ENCODE measurements around the gene SPP2. TPM values are rescaled to one million over a fixed set of nuclear protein-coding genes. Genes with fewer than 3 reads are reported as not detected.

SPP2 gene, protein sequence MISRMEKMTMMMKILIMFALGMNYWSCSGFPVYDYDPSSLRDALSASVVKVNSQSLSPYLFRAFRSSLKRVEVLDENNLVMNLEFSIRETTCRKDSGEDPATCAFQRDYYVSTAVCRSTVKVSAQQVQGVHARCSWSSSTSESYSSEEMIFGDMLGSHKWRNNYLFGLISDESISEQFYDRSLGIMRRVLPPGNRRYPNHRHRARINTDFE
- total RNA-seq: not detected

GRCh38 chr2:234050455-234051135, at the start of gene SPP2:
Gene SPP2, plus strand, starts transcription at chr2:234050702. Its CDS starts 85 bp downstream, at chr2:234050787.
- H3K27me3 ChIP-seq: no peaks in the 10 kb centered on the region
- H3K27ac ChIP-seq: no peak within 1 kb of the TSS
- no peaks in the 10 kb centered on the region for H3K9me3 ChIP-seq
- no peaks in the 10 kb centered on the region for H3K36me3 ChIP-seq
- WGBS: 90% methylated on average over 9 of the region's 9 CpGs
- H3K4me3 ChIP-seq: no peak within 1 kb of the TSS
- DNase-seq (ENCODE audit: low spot score in 2 of 2): no peak
- H3K4me1 ChIP-seq: no peaks in the 10 kb centered on the region
- no peak for TF ChIP-seq POLR2AphosphoS5 (IDR thresholded peaks at IDR 0.05)
- TF ChIP-seq, protein P1, sequence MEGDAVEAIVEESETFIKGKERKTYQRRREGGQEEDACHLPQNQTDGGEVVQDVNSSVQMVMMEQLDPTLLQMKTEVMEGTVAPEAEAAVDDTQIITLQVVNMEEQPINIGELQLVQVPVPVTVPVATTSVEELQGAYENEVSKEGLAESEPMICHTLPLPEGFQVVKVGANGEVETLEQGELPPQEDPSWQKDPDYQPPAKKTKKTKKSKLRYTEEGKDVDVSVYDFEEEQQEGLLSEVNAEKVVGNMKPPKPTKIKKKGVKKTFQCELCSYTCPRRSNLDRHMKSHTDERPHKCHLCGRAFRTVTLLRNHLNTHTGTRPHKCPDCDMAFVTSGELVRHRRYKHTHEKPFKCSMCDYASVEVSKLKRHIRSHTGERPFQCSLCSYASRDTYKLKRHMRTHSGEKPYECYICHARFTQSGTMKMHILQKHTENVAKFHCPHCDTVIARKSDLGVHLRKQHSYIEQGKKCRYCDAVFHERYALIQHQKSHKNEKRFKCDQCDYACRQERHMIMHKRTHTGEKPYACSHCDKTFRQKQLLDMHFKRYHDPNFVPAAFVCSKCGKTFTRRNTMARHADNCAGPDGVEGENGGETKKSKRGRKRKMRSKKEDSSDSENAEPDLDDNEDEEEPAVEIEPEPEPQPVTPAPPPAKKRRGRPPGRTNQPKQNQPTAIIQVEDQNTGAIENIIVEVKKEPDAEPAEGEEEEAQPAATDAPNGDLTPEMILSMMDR (IDR thresholded peaks at IDR 0.05): no peak
- TF ChIP-seq EP300 (IDR thresholded peaks at IDR 0.05): no peak
- TF ChIP-seq POLR2A (IDR thresholded peaks at IDR 0.05): no peak

DNA sequence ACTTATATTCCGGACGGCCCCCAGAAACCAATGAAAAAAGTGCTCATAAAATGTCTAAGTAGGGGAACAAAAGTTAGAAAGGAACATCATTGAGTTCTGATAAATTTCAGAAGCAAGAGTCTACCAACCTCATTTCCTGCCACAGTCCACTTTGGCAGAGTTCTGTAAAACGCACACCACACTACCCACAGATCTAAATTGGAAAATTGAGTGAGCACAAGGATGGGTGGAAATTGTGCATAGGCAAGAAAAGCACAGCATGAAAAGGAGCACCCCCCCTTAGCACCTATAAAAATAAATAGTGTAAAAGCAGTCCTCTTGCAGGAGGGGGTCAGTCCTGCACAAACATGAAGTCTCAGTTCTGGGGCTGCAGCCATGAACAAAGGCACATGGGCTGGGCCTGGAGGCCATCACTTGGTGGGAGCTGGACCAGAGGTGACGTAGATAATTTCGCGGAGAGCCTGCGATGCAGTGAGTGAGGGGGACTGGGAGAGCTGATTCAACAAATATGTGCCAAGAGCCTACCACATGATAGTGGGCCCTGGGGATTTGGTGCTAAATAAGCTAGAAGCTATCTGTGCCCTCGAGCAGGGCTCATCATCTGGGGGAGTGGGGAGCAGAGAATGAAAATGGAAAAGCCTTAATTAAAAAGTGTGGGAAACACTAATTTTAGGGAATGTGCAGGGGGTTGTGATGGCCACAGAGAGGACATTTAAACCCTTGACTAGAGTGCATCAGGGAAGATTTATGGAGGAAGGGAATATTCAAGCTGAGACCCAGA, 48.9 kb upstream of the SPP2 start:
- DNase-seq (ENCODE audit: low spot score in 2 of 2): no peak
- H3K27me3 ChIP-seq: peaks cover 4% of the 10 kb centered on the region
- no peak overlapping the region for H3K4me3 ChIP-seq
- no peaks in the 10 kb centered on the region for H3K9me3 ChIP-seq
- H3K36me3 ChIP-seq: no peaks in the 10 kb centered on the region
- peaks cover 6% of the 10 kb centered on the region for H3K4me1 ChIP-seq
- no peak overlapping the region for H3K27ac ChIP-seq
- WGBS: 90% methylated on average over 8 of the region's 8 CpGs
- TF ChIP-seq POLR2AphosphoS5 (IDR thresholded peaks at IDR 0.05): no peak
- TF ChIP-seq, protein P1 (IDR thresholded peaks at IDR 0.05): no peak
- TF ChIP-seq POLR2A (IDR thresholded peaks at IDR 0.05): no peak
- TF ChIP-seq EP300 (IDR thresholded peaks at IDR 0.05): no peak

GRCh38 chr2:234002281-234002680, 48.2 kb upstream of the SPP2 start:
- no peak overlapping the region for H3K27ac ChIP-seq
- H3K27me3 ChIP-seq: peaks cover 4% of the 10 kb centered on the region
- H3K36me3 ChIP-seq: no peaks in the 10 kb centered on the region
- no peak overlapping the region for H3K4me3 ChIP-seq
- H3K9me3 ChIP-seq: no peaks in the 10 kb centered on the region
- WGBS: 93% methylated on average over 4 of the region's 4 CpGs
- no peak for DNase-seq (ENCODE audit: low spot score in 2 of 2)
- no peak for TF ChIP-seq EP300 (IDR thresholded peaks at IDR 0.05)
- no peak for TF ChIP-seq POLR2A (IDR thresholded peaks at IDR 0.05)
- TF ChIP-seq, protein P1 (IDR thresholded peaks at IDR 0.05): no peak
- no peak for TF ChIP-seq POLR2AphosphoS5 (IDR thresholded peaks at IDR 0.05)
- peaks cover 6% of the 10 kb centered on the region for H3K4me1 ChIP-seq

GRCh38 chr2:234003972-234004617, 46.4 kb upstream of the SPP2 start:
- H3K27ac ChIP-seq: no peak overlapping the region
- TF ChIP-seq, protein P1 (IDR thresholded peaks at IDR 0.05): no peak
- TF ChIP-seq EP300 (IDR thresholded peaks at IDR 0.05): no peak
- no peak for TF ChIP-seq POLR2AphosphoS5 (IDR thresholded peaks at IDR 0.05)
- no peak for TF ChIP-seq POLR2A (IDR thresholded peaks at IDR 0.05)

More at GRCh38 chr2:234003972-234004617, 46.4 kb upstream of the SPP2 start:
- Histone ChIP-seq H3K9me3 (no peaks in the 10 kb centered on the region), H3K4me1 (peaks cover 6% of the 10 kb centered on the region), H3K4me3 (no peak overlapping the region), H3K27me3 (peaks cover 4% of the 10 kb centered on the region), H3K36me3 (no peaks in the 10 kb centered on the region)
- WGBS: 17% methylated on average over 8 of the region's 8 CpGs
- no peak for DNase-seq (ENCODE audit: low spot score in 2 of 2)

Data from suprapubic skin (tissue), 4 donors.